GM18499 (cell line): ENCODE measurements around the gene CARMIL3.
"Not testable (repeated sequence)": the region's sequence is repeated elsewhere in the genome, so short reads cannot be mapped to it uniquely, and the experiment has no call there.

Source experiments
- ATAC-seq: cut with Tn5 transposase; IDR thresholded peaks from one replicate; pipeline ENCODE4 v1.9.1; 2021; ENCODE audit warnings: moderate number of reproducible peaks; ENCODE audit not compliant: insufficient read depth, unreplicated experiment

Gene CARMIL3

DNA sequence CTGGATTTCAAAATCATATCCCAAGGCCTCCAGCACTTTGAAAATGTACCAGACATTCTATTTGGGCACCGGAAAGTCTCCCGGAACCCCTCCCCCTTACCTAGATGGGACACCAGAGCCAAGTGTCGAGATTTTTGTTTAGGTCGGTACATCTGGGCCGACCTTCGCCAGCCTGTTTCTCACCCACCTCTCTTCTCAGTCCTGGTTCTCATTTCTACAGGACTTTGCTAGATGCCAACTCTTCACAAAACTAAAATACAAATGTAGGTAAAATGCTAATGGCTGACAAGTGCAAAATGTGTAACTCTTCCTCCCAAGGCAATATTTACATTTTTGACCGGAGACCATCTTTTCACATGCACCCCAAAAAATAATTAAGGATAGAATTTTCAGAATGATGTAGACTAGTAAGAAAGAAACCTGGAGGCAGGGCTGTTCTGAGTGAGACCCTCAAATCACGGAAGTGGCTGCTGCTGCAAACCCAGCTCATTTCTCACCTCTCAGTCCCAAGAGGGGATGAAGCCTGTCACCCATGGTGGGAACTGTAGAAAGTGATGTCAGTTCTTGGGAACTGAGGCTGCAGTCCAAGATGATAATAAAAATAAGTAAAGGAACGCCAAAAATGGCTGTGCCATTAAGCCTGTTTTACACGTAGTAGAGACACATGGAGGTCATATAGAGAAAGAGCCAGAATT, 14.7 kb upstream of the CARMIL3 start:
- not testable (repeated sequence) for ATAC-seq

DNA sequence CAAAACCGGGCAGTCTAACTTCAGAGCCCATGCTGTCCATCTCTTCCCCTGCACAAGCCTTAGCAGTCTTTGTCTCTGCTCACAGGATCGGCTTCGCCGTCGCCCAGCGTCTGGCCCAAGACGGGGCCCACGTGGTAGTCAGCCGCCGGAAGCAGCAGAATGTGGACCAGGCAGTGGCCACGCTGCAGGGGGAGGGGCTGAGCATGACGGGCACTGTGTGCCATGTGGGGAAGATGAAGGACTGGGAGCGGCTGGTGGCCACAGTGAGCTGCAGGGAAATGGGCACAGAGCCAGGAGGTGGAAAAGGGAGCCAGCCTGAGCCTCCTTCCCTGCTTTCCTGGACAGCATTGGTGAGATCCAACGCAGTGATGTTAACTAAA, 14.2 kb upstream of the CARMIL3 start:
- ATAC-seq, result no peak

DNA sequence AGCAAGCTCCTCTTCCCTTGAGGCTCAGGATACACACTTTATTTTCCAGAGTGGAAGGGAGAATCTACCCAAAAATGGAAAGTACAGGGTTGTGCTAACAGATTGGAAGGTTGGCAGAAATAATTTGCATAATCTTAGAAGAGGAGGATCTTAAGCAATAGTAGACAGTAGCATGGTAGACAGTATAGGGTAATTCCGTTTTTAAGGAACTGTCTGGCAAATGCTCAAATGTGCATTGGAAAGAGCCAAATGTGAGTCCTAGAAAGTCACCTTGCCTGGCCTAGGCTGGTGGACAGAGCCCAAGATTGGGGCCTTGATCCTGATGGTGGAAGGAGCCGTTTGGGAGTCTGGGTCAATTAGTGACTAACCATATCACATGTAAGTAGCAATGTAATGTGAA, 13.1 kb upstream of the CARMIL3 start:
- ATAC-seq, result no peak

- ATAC-seq, result no peak
Measured at GRCh38 chr14:24040692-24041091, 11.1 kb upstream of the CARMIL3 start.

- no peak for ATAC-seq
Measured at GRCh38 chr14:24042746-24043145, 9.1 kb upstream of the CARMIL3 start.

GRCh38 chr14:24049002-24049401, 2.8 kb upstream of the CARMIL3 start:
- not testable (repeated sequence) for ATAC-seq

- not testable (repeated sequence) for ATAC-seq
Measured at GRCh38 chr14:24050753-24051152, 1.1 kb upstream of the CARMIL3 start.

DNA sequence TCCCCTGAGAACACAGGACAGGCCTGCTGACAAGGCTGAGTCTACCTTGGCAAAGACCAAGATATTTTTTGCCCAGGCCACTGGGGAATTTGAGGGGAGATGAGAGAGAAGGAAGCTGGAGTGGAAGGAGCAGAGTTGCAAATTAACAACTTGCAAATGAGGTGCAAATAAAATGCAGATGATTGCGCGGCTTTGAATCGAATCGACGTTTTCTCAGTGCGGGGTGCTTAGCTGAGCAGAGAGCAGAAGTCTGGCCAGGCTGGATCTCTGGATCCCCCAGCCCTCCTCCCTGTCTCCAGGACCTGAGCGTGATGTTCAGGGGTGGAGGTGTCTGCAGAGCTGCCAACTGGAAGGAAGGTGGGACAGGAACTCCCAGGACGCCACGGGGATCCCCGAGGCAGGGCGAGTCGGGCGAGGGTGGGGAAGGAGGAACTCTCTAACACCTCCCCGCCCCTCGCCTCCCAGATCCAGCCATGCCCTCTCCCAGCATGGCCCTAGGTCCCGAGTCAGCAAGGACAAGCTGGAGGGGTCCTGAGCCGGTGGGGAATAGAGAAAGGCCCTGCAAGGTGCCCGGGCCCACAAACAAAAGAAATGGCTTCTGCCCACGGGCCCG, 527 bp upstream of the CARMIL3 start:
- no peak for ATAC-seq

GRCh38 chr14:24052656-24053547, 1.1 kb downstream of the CARMIL3 start:
- no peak for ATAC-seq

- no peak for ATAC-seq
Measured at GRCh38 chr14:24053548-24054323, 1.9 kb downstream of the CARMIL3 start.

- no peak for ATAC-seq
Measured at GRCh38 chr14:24054324-24054641, 2.5 kb downstream of the CARMIL3 start.

- no peak for ATAC-seq
Measured at GRCh38 chr14:24054646-24055045, 2.8 kb downstream of the CARMIL3 start.

GRCh38 chr14:24055971-24056799, 4.4 kb downstream of the CARMIL3 start:
- no peak for ATAC-seq

- no peak for ATAC-seq
Measured at GRCh38 chr14:24056800-24057184, 5.0 kb downstream of the CARMIL3 start.

GRCh38 chr14:24057271-24057670, 5.5 kb downstream of the CARMIL3 start:
- no peak for ATAC-seq

GRCh38 chr14:24057867-24058259, 6.1 kb downstream of the CARMIL3 start:
- ATAC-seq, result no peak

- ATAC-seq, result no peak
Measured at GRCh38 chr14:24058260-24058950, 6.6 kb downstream of the CARMIL3 start.

GRCh38 chr14:24058951-24059475, 7.2 kb downstream of the CARMIL3 start:
- ATAC-seq, result no peak

DNA sequence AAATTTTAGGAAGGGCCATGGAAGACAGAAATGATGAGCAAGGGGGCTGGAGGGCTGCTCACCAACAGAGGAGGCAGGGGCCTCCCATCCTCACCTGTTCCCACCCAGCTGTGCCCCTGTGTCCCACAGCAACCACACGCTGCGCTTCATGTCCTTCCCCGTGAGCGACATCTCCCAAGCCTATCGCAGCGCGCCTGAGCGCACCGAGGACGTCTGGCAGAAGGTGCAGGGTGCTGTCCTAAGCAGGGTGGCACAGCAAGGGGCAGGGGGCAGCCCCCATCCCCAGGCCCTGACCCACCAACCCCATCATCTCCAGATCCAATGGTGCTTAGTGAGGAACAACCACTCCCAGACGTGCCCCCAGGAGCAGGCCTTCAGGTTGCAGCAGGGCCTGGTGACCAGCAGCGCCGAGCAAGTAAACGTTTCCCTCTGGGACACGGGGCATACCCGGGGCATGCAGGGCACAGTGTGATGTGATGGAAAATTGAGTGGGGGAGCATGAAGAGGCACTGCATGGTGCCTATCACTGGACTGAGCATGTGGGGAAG, 8.1 kb downstream of the CARMIL3 start:
- ATAC-seq, result no peak
